GM19397 (cell line): ENCODE data around the gene LGALS14.

Experiments
- ATAC-seq: cut with Tn5 transposase; IDR thresholded peaks from one replicate; pipeline ENCODE4 v1.9.1; 2021; ENCODE audit warnings: mild to moderate bottlenecking, moderate library complexity; ENCODE audit not compliant: unreplicated experiment

LGALS14 gene

GRCh38 chr19:39740395-39740794, 36.1 kb downstream of the LGALS14 start:
- no peak for ATAC-seq

GRCh38 chr19:39745643-39746042, 41.4 kb downstream of the LGALS14 start:
- no peak for ATAC-seq

GRCh38 chr19:39746836-39747529, 42.7 kb downstream of the LGALS14 start:
- ATAC-seq, result no peak

GRCh38 chr19:39749981-39750380, 45.7 kb downstream of the LGALS14 start:
- ATAC-seq, result no peak

- no peak for ATAC-seq
Observed at GRCh38 chr19:39752390-39752789, 48.1 kb downstream of the LGALS14 start.

GRCh38 chr19:39752795-39753194, 48.5 kb downstream of the LGALS14 start:
- no peak for ATAC-seq

- ATAC-seq, result no peak
Observed at GRCh38 chr19:39754544-39754943, 50.3 kb downstream of the LGALS14 start.

DNA sequence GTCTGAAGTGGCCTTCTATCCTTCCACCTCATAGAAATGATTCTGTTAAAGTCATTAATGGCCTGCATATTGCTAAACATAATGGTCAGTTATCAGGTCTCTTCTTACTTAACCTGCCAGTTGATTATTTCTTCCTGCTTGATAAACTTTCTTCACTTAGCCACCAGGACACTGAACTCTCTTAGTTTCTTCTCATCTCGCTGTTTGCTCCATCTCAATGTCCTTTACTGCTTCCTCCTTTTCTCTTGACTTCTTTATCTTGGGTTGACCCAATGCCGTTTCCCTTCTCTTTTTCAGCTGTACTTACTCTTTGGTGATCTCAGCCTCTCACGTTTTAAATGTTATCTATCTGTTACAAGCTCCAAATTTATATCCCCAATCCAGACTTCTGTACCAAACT, 50.7 kb downstream of the LGALS14 start:
- no peak for ATAC-seq
